Hypothalamus (tissue), 51 donors: ENCODE measurements around the gene DSC1.
"Not testable (repeated sequence)": the region's sequence is repeated elsewhere in the genome, so short reads cannot be mapped to it uniquely, and the experiment has no call there.

Source experiments
- DNase-seq, 51 donors: peaks; one replicate each; lab custom pipeline; 2025; lab: John Stamatoyannopoulos, UW

Gene DSC1

GRCh38 chr18:31176531-31176930, 13.9 kb upstream of the DSC1 start:
- DNase-seq: no peak

GRCh38 chr18:31171144-31171839, 8.6 kb upstream of the DSC1 start:
- DNase-seq: no peak

- DNase-seq: no peak
Observed at GRCh38 chr18:31170335-31170734, 7.7 kb upstream of the DSC1 start.

GRCh38 chr18:31162419-31162793, 250 bp downstream of the DSC1 start:
- DNase-seq: no peak

- no peak for DNase-seq
Observed at GRCh38 chr18:31161757-31162418, 768 bp downstream of the DSC1 start.

- DNase-seq: no peak
Observed at GRCh38 chr18:31156821-31157763, 5.6 kb downstream of the DSC1 start.

GRCh38 chr18:31155498-31155897, 7.2 kb downstream of the DSC1 start:
- DNase-seq: no peak

- no peak for DNase-seq
Observed at GRCh38 chr18:31154181-31154580, 8.5 kb downstream of the DSC1 start.

- DNase-seq: no peak
Observed at GRCh38 chr18:31149351-31149750, 13.3 kb downstream of the DSC1 start.

- DNase-seq: no peak
Observed at GRCh38 chr18:31148600-31148999, 14.1 kb downstream of the DSC1 start.

- DNase-seq: no peak
Observed at GRCh38 chr18:31146809-31147208, 15.8 kb downstream of the DSC1 start.

GRCh38 chr18:31143025-31143424, 19.6 kb downstream of the DSC1 start:
- DNase-seq: no peak

- DNase-seq: no peak
Observed at GRCh38 chr18:31138709-31139108, 23.9 kb downstream of the DSC1 start.

- no peak for DNase-seq
Observed at GRCh38 chr18:31134988-31135529, 27.6 kb downstream of the DSC1 start.

- no peak for DNase-seq
Observed at GRCh38 chr18:31129398-31130115, 33.1 kb downstream of the DSC1 start.

- no peak for DNase-seq
Observed at GRCh38 chr18:31125878-31126277, 36.8 kb downstream of the DSC1 start.

GRCh38 chr18:31123125-31123524, 39.5 kb downstream of the DSC1 start:
- DNase-seq: not testable (repeated sequence)

- DNase-seq: no peak
Observed at GRCh38 chr18:31120594-31120993, 42.1 kb downstream of the DSC1 start.

- DNase-seq: no peak
Observed at GRCh38 chr18:31116853-31117595, 45.6 kb downstream of the DSC1 start.

GRCh38 chr18:31112804-31113203, 49.9 kb downstream of the DSC1 start:
- no peak for DNase-seq
